Keratinocyte (primary cell): Measurements from ENCODE around the gene OR5B12. TPM values are rescaled to one million over a fixed set of nuclear protein-coding genes. Genes with fewer than 3 reads are reported as not detected.

Experiments
- DNase-seq: peaks from one replicate; pipeline ENCODE4 v3.0.0-alpha.2; 2011; ENCODE audit warnings: low read depth, missing footprints, low spot score
- FAIRE-seq: peaks from 2 replicates; lab custom pipeline; 2011; peaks lifted over from hg19 to GRCh38; lab: Jason Lieb, UNC
- H2AFZ ChIP-seq: 2 replicates; pipeline ENCODE4 v1.6.0; 2012; ENCODE audit warnings: low read length, control low read depth, inconsistent platforms; ENCODE audit not compliant: control insufficient read depth
- H3K27ac ChIP-seq: 2 replicates; pipeline ENCODE4 v1.5.1; 2011; ENCODE audit warnings: low read length; ENCODE audit not compliant: control insufficient read depth, insufficient read depth
- H3K27me3 ChIP-seq: 3 replicates; pipeline ENCODE4 v1.6.0; 2011; ENCODE audit warnings: low read length; ENCODE audit not compliant: control insufficient read depth, insufficient read depth; ENCODE audit errors: extremely low read depth
- H3K36me3 ChIP-seq, 2 experiments: 2 replicates in 1 of 2; 3 replicates in 1 of 2; pipeline ENCODE4 v1.5.1; 2011; ENCODE audit warnings: low read length in 2 of 2, mild to moderate bottlenecking in 1 of 2; ENCODE audit not compliant: control insufficient read depth in 2 of 2, insufficient read depth in 2 of 2; ENCODE audit errors: extremely low read depth in 1 of 2
- H3K4me1 ChIP-seq: 3 replicates; pipeline ENCODE4 v1.5.1; 2011; ENCODE audit warnings: low read length; ENCODE audit not compliant: control insufficient read depth, insufficient read depth; ENCODE audit errors: extremely low read depth
- H3K4me2 ChIP-seq: 3 replicates; pipeline ENCODE4 v1.6.0; 2011; ENCODE audit warnings: low read depth, low read length; ENCODE audit not compliant: control insufficient read depth, insufficient read depth; ENCODE audit errors: extremely low read depth
- H3K4me3 ChIP-seq, 3 experiments: fragments of 200-600 bp in 1 of 3; sonication (generic) in 1 of 3; 2 replicates in 2 of 3; 3 replicates in 1 of 3; pipeline ENCODE4 v1.5.1; 2011 to 2016; ENCODE audit warnings: low read length in 3 of 3, mild to moderate bottlenecking in 3 of 3, control low read depth in 2 of 3, inconsistent platforms in 1 of 3, low read depth in 1 of 3, mixed read lengths in 1 of 3, mixed run types in 1 of 3, moderate library complexity in 1 of 3; ENCODE audit not compliant: control insufficient read depth in 2 of 3, insufficient read depth in 2 of 3; ENCODE audit errors: extremely low read depth in 1 of 3
- H3K79me2 ChIP-seq: 2 replicates; pipeline ENCODE4 v1.6.0; 2012; ENCODE audit warnings: low read length; ENCODE audit not compliant: control insufficient read depth, insufficient read depth
- H3K9ac ChIP-seq: 3 replicates; pipeline ENCODE4 v1.6.0; 2011; ENCODE audit warnings: low read length; ENCODE audit not compliant: control insufficient read depth, insufficient read depth; ENCODE audit errors: extremely low read depth
- H3K9me1 ChIP-seq: 3 replicates; pipeline ENCODE4 v1.6.0; 2011; ENCODE audit warnings: low read length; ENCODE audit not compliant: control insufficient read depth, insufficient read depth; ENCODE audit errors: extremely low read depth
- H3K9me3 ChIP-seq: 2 replicates; pipeline ENCODE4 v1.5.1; 2012; ENCODE audit warnings: low read depth, low read length; ENCODE audit not compliant: control insufficient read depth
- H4K20me1 ChIP-seq: 3 replicates; pipeline ENCODE4 v1.6.0; 2011; ENCODE audit warnings: low read length; ENCODE audit not compliant: control insufficient read depth, insufficient read depth; ENCODE audit errors: extremely low read depth
- CTCF ChIP-seq, 3 experiments: IDR thresholded peaks in 1 of 3; conservative IDR thresholded peaks in 1 of 3; optimal IDR thresholded peaks in 1 of 3; 2 replicates in 2 of 3; 3 replicates in 1 of 3; pipeline versions ENCODE3 to v1.5.1; 2011; ENCODE audit warnings: low read length in 3 of 3, mild to moderate bottlenecking in 3 of 3, moderate library complexity in 2 of 3, control low read depth in 1 of 3, inconsistent platforms in 1 of 3; ENCODE audit not compliant: insufficient read depth in 2 of 3; ENCODE audit errors: extremely low read depth in 1 of 3
- EZH2 ChIP-seq: IDR thresholded peaks from one replicate; pipeline ENCODE4 v1.6.1; 2012; ENCODE audit warnings: inconsistent platforms, mild to moderate bottlenecking, low read length, moderate library complexity
- dilution Hi-C: fragments of 300-500 bp; cut with MboI; formaldehyde crosslinking; loops from one replicate; pipeline ENCODE4 v1.7.0; 2020; ENCODE audit warnings: low sequenced_read_pairs; ENCODE audit not compliant: extremely low pct_ligation_motif_present
- polyA plus RNA-seq, 5 experiments: library from polyadenylated mRNA; depleted of rRNA in 3 of 5; stranded (reverse) in 3 of 5; stranded (forward) in 1 of 5; unstranded in 1 of 5; fragments of >200 nt; gene quantifications; 1 replicate in 1 of 5; 2 replicates in 3 of 5; 3 replicates in 1 of 5; pipeline versions ENCODE4 v1.2.1 to v1.2.3, GENCODE V29; 2011 to 2012; ENCODE audit warnings: missing spikeins in 2 of 5, low read depth in 1 of 5, low replicate concordance in 1 of 5

The OR5B12 gene
- polyA plus RNA-seq, 1 donor (not counting 4 experiments of a cell fraction or from before 2014, with no cell fraction given): not detected

- peak; percentile 54 for DNase-seq
Observed at GRCh38 chr11:58394195-58394594, 47.8 kb downstream of the OR5B12 start.

GRCh38 chr11:58392746-58393145 lies 49.3 kb downstream of the OR5B12 start:
- H3K27ac ChIP-seq: no peak overlapping the region
- no peak overlapping the region for H3K9ac ChIP-seq
- H3K79me2 ChIP-seq: no peaks in the 10 kb centered on the region
- no peaks in the 10 kb centered on the region for H3K27me3 ChIP-seq
- peak overlapping the region; percentile 17 for H3K4me2 ChIP-seq
- TF ChIP-seq EZH2: no peak
- TF ChIP-seq CTCF (optimal IDR thresholded peaks at IDR 0.05 in 1 of 3, IDR thresholded peaks at IDR 0.05 in 1 of 3, conservative IDR thresholded peaks at IDR 0.05 in 1 of 3; ENCODE audit: extremely low read depth in 1 of 3, insufficient read depth in 2 of 3, low read length in 3 of 3): no peak
- H3K9me3 ChIP-seq: peaks cover 5% of the 10 kb centered on the region
- peaks cover 24% of the 10 kb centered on the region for H3K4me1 ChIP-seq
- no peak for DNase-seq
- dilution Hi-C loops: no loop called here
- no peaks in the 10 kb centered on the region for H3K9me1 ChIP-seq
- FAIRE-seq: no peak
- H4K20me1 ChIP-seq: no peaks in the 10 kb centered on the region
- no peak overlapping the region for H2AFZ ChIP-seq
- no peak overlapping the region for H3K4me3 ChIP-seq
- H3K36me3 ChIP-seq: no peaks in the 10 kb centered on the region

More at GRCh38 chr11:58394195-58394594, 47.8 kb downstream of the OR5B12 start:
- Histone ChIP-seq H3K27me3 (no peaks in the 10 kb centered on the region), H3K4me1 (peaks cover 24% of the 10 kb centered on the region), H3K27ac (no peak overlapping the region), H3K36me3 (no peaks in the 10 kb centered on the region), H3K4me3 (no peak overlapping the region), H3K9me3 (peaks cover 5% of the 10 kb centered on the region), H2AFZ (no peak overlapping the region), H3K4me2 (peak overlapping the region; percentile 29), H3K9ac (no peak overlapping the region), H3K79me2 (no peaks in the 10 kb centered on the region), H4K20me1 (no peaks in the 10 kb centered on the region), H3K9me1 (no peaks in the 10 kb centered on the region)
- dilution Hi-C loops: no loop called here
- TF ChIP-seq EZH2 (no peak), CTCF (optimal IDR thresholded peaks at IDR 0.05 in 1 of 3, IDR thresholded peaks at IDR 0.05 in 1 of 3, conservative IDR thresholded peaks at IDR 0.05 in 1 of 3; ENCODE audit: extremely low read depth in 1 of 3, insufficient read depth in 2 of 3, low read length in 3 of 3) (no peak)
- FAIRE-seq: peak; percentile 43
